HL-60/S4 (cell line): Measurements from ENCODE around the gene KMT5B.

ENCODE experiments used
- in situ Hi-C: fragments of 300-500 bp; cut with MboI; formaldehyde crosslinking; loops from 2 replicates; pipeline ENCODE4 v1.14.3; 2022; ENCODE audit warnings: low sequenced_read_pairs

KMT5B gene

GRCh38 chr11:68146704-68147474, 66.2 kb downstream of the KMT5B start:
- in situ Hi-C loops, result no loop called here

GRCh38 chr11:68146010-68146540, 67.0 kb downstream of the KMT5B start:
- in situ Hi-C loops, result no loop called here

- in situ Hi-C loops, result no loop called here
Observed at GRCh38 chr11:68145120-68145866, 67.8 kb downstream of the KMT5B start.

- in situ Hi-C loops, result no loop called here
Observed at GRCh38 chr11:68143310-68143689, 69.8 kb downstream of the KMT5B start.

- in situ Hi-C loops, result no loop called here
Observed at GRCh38 chr11:68142441-68143309, 70.4 kb downstream of the KMT5B start.

GRCh38 chr11:68142028-68142412, 71.1 kb downstream of the KMT5B start:
- in situ Hi-C loops, result no loop called here

- in situ Hi-C loops, result no loop called here
Observed at GRCh38 chr11:68141246-68142027, 71.7 kb downstream of the KMT5B start.

GRCh38 chr11:68140496-68141245, 72.4 kb downstream of the KMT5B start:
- in situ Hi-C loops, result no loop called here

- in situ Hi-C loops, result no loop called here
Observed at GRCh38 chr11:68138237-68138636, 74.9 kb downstream of the KMT5B start.

- in situ Hi-C loops, result no loop called here
Observed at GRCh38 chr11:68137833-68138232, 75.3 kb downstream of the KMT5B start.

- in situ Hi-C loops, result no loop called here
Observed at GRCh38 chr11:68136866-68137265, 76.2 kb downstream of the KMT5B start.

GRCh38 chr11:68135161-68135560, 77.9 kb downstream of the KMT5B start:
- in situ Hi-C loops, result no loop called here

GRCh38 chr11:68133761-68134160, 79.3 kb downstream of the KMT5B start:
- in situ Hi-C loops, result no loop called here

- in situ Hi-C loops, result no loop called here
Observed at GRCh38 chr11:68130121-68130520, 83.0 kb downstream of the KMT5B start.

- in situ Hi-C loops, result no loop called here
Observed at GRCh38 chr11:68128682-68129327, 84.3 kb downstream of the KMT5B start.

- in situ Hi-C loops, result no loop called here
Observed at GRCh38 chr11:68127714-68128681, 85.1 kb downstream of the KMT5B start.

- in situ Hi-C loops, result no loop called here
Observed at GRCh38 chr11:68125164-68125563, 87.9 kb downstream of the KMT5B start.

- in situ Hi-C loops, result no loop called here
Observed at GRCh38 chr11:68122936-68123539, 90.1 kb downstream of the KMT5B start.
